NCI-H2107 (cell line): ENCODE data around the gene TCF19.

ENCODE experiments used
- DNase-seq: peaks from one replicate; lab custom pipeline; 2025; lab: John Stamatoyannopoulos, UW

TCF19 gene

GRCh38 chr6:31158140-31158862, at the start of gene TCF19:
TCF19 (plus strand) TSS chr6:31158589; CDS start chr6:31159470, 881 bp downstream.
- peak; percentile 93 for DNase-seq

GRCh38 chr6:31110825-31111582, 47.4 kb upstream of the TCF19 start:
- no peak for DNase-seq

GRCh38 chr6:31111712-31112111, 46.7 kb upstream of the TCF19 start:
- no peak for DNase-seq

- DNase-seq = no peak
Observed at GRCh38 chr6:31112478-31112877, 45.9 kb upstream of the TCF19 start, which contains the start of gene C6orf15. C6orf15 (minus strand) TSS chr6:31112575; CDS start chr6:31112555, 20 bp downstream.

GRCh38 chr6:31113861-31114540, 44.4 kb upstream of the TCF19 start:
- DNase-seq = no peak

GRCh38 chr6:31114541-31114878, 43.9 kb upstream of the TCF19 start, which contains the start of gene PSORS1C1:
PSORS1C1 (plus strand) TSS chr6:31114800; CDS start chr6:31129633, 14,833 bp downstream.
- DNase-seq = no peak

GRCh38 chr6:31114970-31115849, 43.2 kb upstream of the TCF19 start:
- no peak for DNase-seq

- DNase-seq = no peak
Observed at GRCh38 chr6:31115941-31116560, 42.3 kb upstream of the TCF19 start.

- DNase-seq = no peak
Observed at GRCh38 chr6:31116661-31117385, 41.6 kb upstream of the TCF19 start.

- DNase-seq = no peak
Observed at GRCh38 chr6:31118178-31118577, 40.2 kb upstream of the TCF19 start.

GRCh38 chr6:31120151-31120915, 38.1 kb upstream of the TCF19 start, which contains the start of gene CDSN:
CDSN (minus strand) TSS chr6:31120446; CDS start chr6:31120419, 27 bp downstream.
- no peak for DNase-seq

- no peak for DNase-seq
Observed at GRCh38 chr6:31121131-31121790, 37.1 kb upstream of the TCF19 start.

GRCh38 chr6:31122791-31123706, 35.3 kb upstream of the TCF19 start:
- DNase-seq = no peak

- DNase-seq = no peak
Observed at GRCh38 chr6:31125162-31125561, 33.2 kb upstream of the TCF19 start.

- DNase-seq = no peak
Observed at GRCh38 chr6:31125586-31126363, 32.6 kb upstream of the TCF19 start.

- DNase-seq = peak; percentile 0
Observed at GRCh38 chr6:31126396-31127175, 31.8 kb upstream of the TCF19 start.
